HG02943 (cell line): Measurements from ENCODE around the gene CRYBB3.
A peak's percentile ranks its signal among the peaks of the same experiment; 100 is the strongest.
"Not testable (repeated sequence)": the region's sequence is repeated elsewhere in the genome, so short reads cannot be mapped to it uniquely, and the experiment has no call there.

Experiments
- ATAC-seq: cut with Tn5 transposase; IDR thresholded peaks from one replicate; pipeline ENCODE4 v1.9.1; 2021; ENCODE audit warnings: mild to moderate bottlenecking, low read depth, moderate library complexity; ENCODE audit not compliant: unreplicated experiment

Gene CRYBB3

GRCh38 chr22:25204547-25204946, 4.9 kb downstream of the CRYBB3 start:
- not testable (repeated sequence) for ATAC-seq

- ATAC-seq: no peak
Observed at GRCh38 chr22:25205847-25206246, 6.2 kb downstream of the CRYBB3 start.

GRCh38 chr22:25206998-25207397, 7.3 kb downstream of the CRYBB3 start:
- ATAC-seq: no peak

- ATAC-seq: no peak
Observed at GRCh38 chr22:25207553-25208157, 8.0 kb downstream of the CRYBB3 start.

- no peak for ATAC-seq
Observed at GRCh38 chr22:25208328-25208727, 8.7 kb downstream of the CRYBB3 start.

- no peak for ATAC-seq
Observed at GRCh38 chr22:25208743-25209505, 9.3 kb downstream of the CRYBB3 start.

GRCh38 chr22:25210793-25211192, 11.1 kb downstream of the CRYBB3 start:
- ATAC-seq: no peak

- no peak for ATAC-seq
Observed at GRCh38 chr22:25212337-25212736, 12.7 kb downstream of the CRYBB3 start.

- no peak for ATAC-seq
Observed at GRCh38 chr22:25213221-25213620, 13.6 kb downstream of the CRYBB3 start.

GRCh38 chr22:25216230-25216629, 16.6 kb downstream of the CRYBB3 start:
- ATAC-seq: no peak

GRCh38 chr22:25219211-25219689, 19.6 kb downstream of the CRYBB3 start, which contains the start of gene CRYBB2:
TSS of gene CRYBB2 (plus strand) at chr22:25219639. CDS start at chr22:25221430, 1,791 bp downstream.
- no peak for ATAC-seq

GRCh38 chr22:25219948-25220442, 20.3 kb downstream of the CRYBB3 start:
- ATAC-seq: no peak

GRCh38 chr22:25221790-25222189, 22.1 kb downstream of the CRYBB3 start:
- no peak for ATAC-seq

- ATAC-seq: no peak
Observed at GRCh38 chr22:25223269-25223850, 23.7 kb downstream of the CRYBB3 start.

GRCh38 chr22:25228822-25229221, 29.2 kb downstream of the CRYBB3 start:
- ATAC-seq: no peak

- ATAC-seq: not testable (repeated sequence)
Observed at GRCh38 chr22:25230760-25231159, 31.1 kb downstream of the CRYBB3 start.

- ATAC-seq: no peak
Observed at GRCh38 chr22:25232301-25232700, 32.6 kb downstream of the CRYBB3 start.

- ATAC-seq: not testable (repeated sequence)
Observed at GRCh38 chr22:25233706-25234105, 34.0 kb downstream of the CRYBB3 start.

GRCh38 chr22:25235547-25236290, 36.1 kb downstream of the CRYBB3 start:
- ATAC-seq: peak; percentile 77

GRCh38 chr22:25236417-25236816, 36.8 kb downstream of the CRYBB3 start:
- no peak for ATAC-seq

GRCh38 chr22:25237503-25237902, 37.8 kb downstream of the CRYBB3 start:
- ATAC-seq: no peak
